Mammary epithelial cell (primary cell): ENCODE data around the gene GALK2.

Source experiments
- CTCF ChIP-seq, 2 donors: IDR thresholded peaks in 1 of 2; conservative IDR thresholded peaks in 1 of 2; 2 replicates each; pipeline ENCODE4 v1.5.1; 2011 to 2012; ENCODE audit warnings: inconsistent platforms in 2 of 2, low read length in 2 of 2, mild to moderate bottlenecking in 2 of 2, control low read depth in 1 of 2, low read depth in 1 of 2; ENCODE audit not compliant: insufficient read depth in 1 of 2; ENCODE audit errors: extremely low read depth in 1 of 2
- EZH2 ChIP-seq: IDR thresholded peaks from 2 replicates; pipeline ENCODE4 v1.6.1; 2012; ENCODE audit warnings: low read length, inconsistent platforms, borderline replicate concordance

DNA sequence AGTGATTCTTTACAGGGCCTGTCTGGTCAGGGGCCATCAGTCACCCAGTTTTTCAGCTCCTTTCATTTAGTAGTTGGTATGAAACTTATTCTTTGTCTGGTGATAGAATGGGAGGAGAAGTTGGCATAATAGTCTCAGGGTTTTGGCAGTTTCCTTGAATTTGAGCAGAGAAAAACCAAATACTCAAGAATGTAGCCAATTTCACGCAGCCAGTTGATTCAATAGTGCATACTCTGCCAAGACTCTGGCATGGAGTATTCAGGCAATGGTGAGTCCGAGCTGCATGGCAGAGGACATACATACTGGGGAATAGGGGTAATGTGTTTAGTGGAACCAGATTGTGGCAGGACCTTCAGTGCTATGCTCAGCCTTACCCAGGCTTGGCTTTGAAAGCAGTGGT is 118.3 kb downstream of the GALK2 start:
- no peak for TF ChIP-seq CTCF (conservative IDR thresholded peaks at IDR 0.05 in 1 of 2, IDR thresholded peaks at IDR 0.05 in 1 of 2; ENCODE audit: extremely low read depth in 1 of 2, insufficient read depth in 1 of 2, low read depth in 1 of 2, low read length in 2 of 2)
- TF ChIP-seq EZH2, result no peak
